Gastrocnemius medialis (tissue), 4 donors: ENCODE results near the gene NFE2L3. TPM values are rescaled to one million over a fixed set of nuclear protein-coding genes. Genes with fewer than 3 reads are reported as not detected.

ENCODE experiments used
- ATAC-seq, 2 donors: fragments of 150-250 bp; one replicate each; pipeline ENCODE4 v1.9.1; 2016
- DNase-seq, 2 donors: peaks; one replicate each; pipeline ENCODE4 v3.0.0-alpha.2; 2019
- H3K27ac ChIP-seq, 4 donors: fragments of 200-600 bp; sonication (generic); 1 replicate in 1 of 4; 2 replicates in 3 of 4; pipeline ENCODE4 v1.5.1; 2016 to 2018; ENCODE audit warnings: mild to moderate bottlenecking in 2 of 4, moderate library complexity in 1 of 4
- H3K27me3 ChIP-seq, 3 donors: fragments of 200-600 bp; sonication (generic) in 2 of 3; 1 replicate in 1 of 3; 2 replicates in 2 of 3; pipeline versions ENCODE4 v1.5.1 to v1.6.0; 2016 to 2019; ENCODE audit warnings: mild to moderate bottlenecking in 1 of 3, moderate library complexity in 1 of 3
- H3K36me3 ChIP-seq, 2 donors: fragments of 200-600 bp; sonication (generic) in 1 of 2; one replicate each; pipeline ENCODE4 v1.5.1; 2017 to 2018
- H3K4me1 ChIP-seq, 2 donors: fragments of 200-600 bp; sonication (generic) in 1 of 2; one replicate each; pipeline ENCODE4 v1.5.1; 2016 to 2017; ENCODE audit warnings: mild to moderate bottlenecking in 2 of 2
- H3K4me3 ChIP-seq, 4 donors: fragments of 200-600 bp; sonication (generic) in 3 of 4; 1 replicate in 1 of 4; 2 replicates in 3 of 4; pipeline ENCODE4 v1.5.1; 2016 to 2019; ENCODE audit warnings: mild to moderate bottlenecking in 2 of 4
- H3K9me3 ChIP-seq, 3 donors: fragments of 200-600 bp; sonication (generic) in 2 of 3; 1 replicate in 1 of 3; 2 replicates in 2 of 3; pipeline ENCODE4 v1.5.1; 2016 to 2019
- CTCF ChIP-seq, 5 experiments: fragments of 450-650 bp in 3 of 5; fragments of 200-600 bp in 2 of 5; sonication (generic) in 2 of 5; IDR thresholded peaks in 4 of 5; conservative IDR thresholded peaks in 1 of 5; 1 replicate in 4 of 5; 2 replicates in 1 of 5; pipeline ENCODE4 v1.5.1; 2016 to 2019; ENCODE audit warnings: antibody characterized with exemption in 5 of 5, mild to moderate bottlenecking in 3 of 5, moderate library complexity in 3 of 5
- POLR2A ChIP-seq, 2 donors: fragments of 450-650 bp; IDR thresholded peaks; one replicate each; pipeline ENCODE4 v1.6.1; 2017; ENCODE audit warnings: antibody characterized with exemption in 2 of 2, mild to moderate bottlenecking in 2 of 2, moderate library complexity in 2 of 2
- in situ Hi-C, 4 donors: fragments of 200-750 bp; cut with MboI; loops; one replicate each; pipeline versions ENCODE4 v1.15.0 to v1.8.0; 2017; ENCODE audit warnings: low sequenced_read_pairs in 4 of 4
- intact Hi-C: fragments of 100-400 bp; cut with DNase I; formaldehyde crosslinking; loops from one replicate; pipeline ENCODE4 v1.15.1; 2023; ENCODE audit warnings: low total_unique reads
- total RNA-seq, 4 donors: library from RNA; depleted of rRNA; stranded (reverse); fragments of >200 nt; gene quantifications; one replicate each; pipeline versions ENCODE4 v1.1.0 to v1.2.3, GENCODE V29; 2016

The NFE2L3 gene
- total RNA-seq, 4 donors from 2014 or later = 1.1 to 6.2 (median 1.7) TPM

- Histone ChIP-seq H3K36me3 (peaks cover 0 to 13% of the 10 kb centered on the region in 2 donors), H3K27ac (no peak overlapping the region), H3K9me3 (no peaks in the 10 kb centered on the region), H3K4me1 (no peaks in the 10 kb centered on the region), H3K27me3 (no peaks in the 10 kb centered on the region), H3K4me3 (no peak overlapping the region)
- DNase-seq = no peak
- in situ Hi-C loops (loop anchor here in 2 of 4 donors (25.0 kb wide), 3 partner anchors 329 to 946 kb away; partner anchors contain the start of genes HOXA10 (in 1 of the 2), HOXA3 (in 1 of the 2), HOXA7 (in 1 of the 2) and HOXA9 (in 1 of the 2)), intact Hi-C loops (no loop called here)
- ATAC-seq = no peak
- no peak for TF ChIP-seq CTCF (IDR thresholded peaks at IDR 0.05 in 4 of 5, conservative IDR thresholded peaks at IDR 0.05 in 1 of 5)
- TF ChIP-seq POLR2A (IDR thresholded peaks at IDR 0.05) = no peak
Observed at GRCh38 chr7:26216049-26216448, 64.1 kb downstream of the NFE2L3 start.

- in situ Hi-C loops (loop anchor here in 2 of 4 donors (25.0 kb wide), 3 partner anchors 337 to 938 kb away; partner anchors contain the start of genes HOXA10 (in 1 of the 2), HOXA3 (in 1 of the 2), HOXA7 (in 1 of the 2) and HOXA9 (in 1 of the 2)), intact Hi-C loops (no loop called here)
Observed at GRCh38 chr7:26224359-26224758, 72.4 kb downstream of the NFE2L3 start.

GRCh38 chr7:26227987-26228386 is 76.0 kb downstream of the NFE2L3 start:
- Histone ChIP-seq H3K4me1 (no peaks in the 10 kb centered on the region), H3K36me3 (no peaks in the 10 kb centered on the region), H3K4me3 (no peak overlapping the region), H3K27ac (no peak overlapping the region), H3K9me3 (no peaks in the 10 kb centered on the region), H3K27me3 (no peaks in the 10 kb centered on the region)
- TF ChIP-seq POLR2A (IDR thresholded peaks at IDR 0.05) = no peak
- TF ChIP-seq CTCF (IDR thresholded peaks at IDR 0.05 in 4 of 5, conservative IDR thresholded peaks at IDR 0.05 in 1 of 5) = no peak
- ATAC-seq = no peak
- no peak for DNase-seq
- intact Hi-C loops (no loop called here), in situ Hi-C loops (no loop called here)

More at GRCh38 chr7:26224359-26224758, 72.4 kb downstream of the NFE2L3 start:
- Histone ChIP-seq H3K36me3 (no peaks in the 10 kb centered on the region), H3K4me3 (no peak overlapping the region), H3K27ac (no peak overlapping the region), H3K4me1 (no peaks in the 10 kb centered on the region), H3K9me3 (no peaks in the 10 kb centered on the region), H3K27me3 (no peaks in the 10 kb centered on the region)
- no peak for DNase-seq
- TF ChIP-seq POLR2A (IDR thresholded peaks at IDR 0.05) (no peak), CTCF (IDR thresholded peaks at IDR 0.05 in 4 of 5, conservative IDR thresholded peaks at IDR 0.05 in 1 of 5) (no peak)
- ATAC-seq = no peak

- ATAC-seq = no peak
- H3K27ac ChIP-seq = no peak overlapping the region
- TF ChIP-seq CTCF (IDR thresholded peaks at IDR 0.05 in 4 of 5, conservative IDR thresholded peaks at IDR 0.05 in 1 of 5) (no peak), POLR2A (IDR thresholded peaks at IDR 0.05) (no peak)
Observed at GRCh38 chr7:26233902-26234511, 82.0 kb downstream of the NFE2L3 start.

More at GRCh38 chr7:26233902-26234511, 82.0 kb downstream of the NFE2L3 start:
- Histone ChIP-seq H3K9me3 (no peaks in the 10 kb centered on the region), H3K27me3 (no peaks in the 10 kb centered on the region), H3K36me3 (no peaks in the 10 kb centered on the region), H3K4me1 (no peaks in the 10 kb centered on the region), H3K4me3 (no peak overlapping the region)
- in situ Hi-C loops (no loop called here), intact Hi-C loops (no loop called here)
- DNase-seq = no peak

Other genes starting within 250 kb of the NFE2L3 start
- gene HNRNPA2B1, start 48.5 kb downstream of the NFE2L3 start, total RNA-seq = 100 to 1,000 TPM; 155 to 242 (median 166) TPM
- 10 to 100 TPM; 42.0 to 60.1 (median 48.8) TPM for gene CBX3, start 49.5 kb downstream of the NFE2L3 start, total RNA-seq
- 1 to 10 TPM in 3 of 4 donors, not detected in 1; 1.2 to 1.9 (median 1.3) TPM for gene SNX10, start 139.7 kb downstream of the NFE2L3 start, total RNA-seq